IPS-11a (cell line): ENCODE measurements around the gene CD276.
"Not testable (repeated sequence)": the region's sequence is repeated elsewhere in the genome, so short reads cannot be mapped to it uniquely, and the experiment has no call there.

Experiments used
- H3K4me3 ChIP-seq: one replicate; pipeline ENCODE4 v1.5.1; 2013; ENCODE audit warnings: low read depth, low read length, control low read depth

The CD276 gene

DNA sequence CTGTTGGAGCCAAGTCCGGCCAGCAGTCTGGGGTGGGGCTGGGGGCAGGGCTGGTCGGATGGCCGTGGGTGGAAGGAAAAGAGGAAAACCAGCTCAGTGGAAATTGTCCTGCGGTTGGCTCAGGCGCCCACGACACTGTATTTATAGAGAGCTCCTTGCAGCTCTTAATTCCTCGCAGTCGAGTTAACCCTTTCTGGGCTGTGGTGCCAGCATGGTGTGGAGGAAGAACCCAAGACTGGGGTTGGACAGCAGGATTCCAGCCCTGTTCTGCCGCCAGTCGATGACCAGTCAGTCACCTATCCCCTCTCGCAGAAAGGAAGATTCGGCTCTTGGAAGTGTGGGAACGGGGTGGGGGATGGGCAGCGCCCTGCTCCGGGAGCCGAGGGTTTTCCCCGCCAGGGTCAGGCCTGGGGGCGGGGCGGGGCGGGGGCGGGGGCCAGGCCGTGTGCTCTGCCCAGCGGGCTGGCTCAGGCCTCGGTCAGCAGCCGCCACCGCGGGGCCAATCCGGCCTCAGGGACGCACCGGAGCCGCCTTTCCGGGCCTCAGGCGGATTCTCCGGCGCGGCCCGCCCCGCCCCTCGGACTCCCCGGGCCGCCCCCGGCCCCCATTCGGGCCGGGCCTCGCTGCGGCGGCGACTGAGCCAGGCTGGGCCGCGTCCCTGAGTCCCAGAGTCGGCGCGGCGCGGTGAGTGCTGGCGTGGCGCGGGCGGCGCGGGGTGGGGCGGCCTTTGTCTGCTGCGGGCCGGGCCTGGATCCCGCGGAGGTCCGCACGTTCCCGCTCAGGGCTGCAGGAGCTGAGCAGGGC is at the start of gene CD276:
Gene CD276, plus strand, starts transcription at position 607 of the 804 bp plus-strand sequence. CDS start 15,257 bp downstream, outside the sequence.
- H3K4me3 ChIP-seq, result peak within 1 kb of the TSS; percentile 71

GRCh38 chr15:73637527-73637926 is 46.7 kb upstream of the CD276 start:
- H3K4me3 ChIP-seq, result no peak overlapping the region

GRCh38 chr15:73639464-73639863 is 44.7 kb upstream of the CD276 start:
- H3K4me3 ChIP-seq, result not testable (repeated sequence)

- no peak overlapping the region for H3K4me3 ChIP-seq
Observed at GRCh38 chr15:73647259-73648013, 36.7 kb upstream of the CD276 start.

DNA sequence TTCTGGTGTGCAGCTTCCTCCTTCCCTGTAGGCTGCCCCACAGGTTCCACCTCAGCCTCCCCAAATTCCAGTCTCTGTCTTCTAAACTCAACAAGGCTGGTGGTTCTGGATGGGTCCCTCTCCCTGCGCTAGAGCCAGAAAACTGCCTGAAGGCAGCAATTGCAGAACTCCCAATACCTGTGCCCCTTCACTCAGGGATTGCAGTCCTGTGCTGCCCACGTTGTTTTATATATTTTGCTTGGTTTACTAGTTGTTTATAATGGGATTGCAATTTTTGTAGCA is 36.2 kb upstream of the CD276 start:
- H3K4me3 ChIP-seq, result no peak overlapping the region

DNA sequence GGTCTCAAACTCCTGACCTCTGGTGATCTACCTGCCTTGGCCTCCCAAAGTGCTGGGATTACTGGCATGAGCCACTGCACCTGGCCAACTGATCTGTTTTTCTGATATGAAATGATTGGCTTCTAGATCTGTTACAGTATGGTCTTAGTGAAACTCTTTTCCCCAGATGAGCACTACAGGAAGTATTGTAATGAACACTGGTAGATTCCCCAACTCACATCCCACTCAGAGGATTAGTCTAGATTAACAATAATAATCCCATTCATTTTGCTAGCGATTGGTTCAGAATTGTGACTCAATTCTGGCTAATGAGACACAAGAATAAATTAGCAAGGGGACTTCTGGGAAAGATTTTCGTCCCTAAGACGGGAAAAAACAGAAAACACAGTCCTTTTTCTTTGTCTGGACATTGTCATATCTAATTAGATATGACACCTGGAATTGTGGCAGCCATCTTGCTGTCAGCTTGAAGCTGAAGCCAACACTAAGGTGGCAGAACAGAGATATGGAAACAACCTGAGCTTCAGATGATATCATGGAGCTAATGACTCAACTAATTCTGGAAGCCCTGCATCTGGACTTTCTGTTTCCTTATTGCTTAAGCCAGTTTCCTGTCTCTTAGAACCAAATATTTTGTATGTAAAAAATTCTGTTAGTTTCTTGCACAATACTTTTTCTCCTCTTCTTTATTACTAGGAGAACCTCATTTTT is 33.6 kb upstream of the CD276 start:
- H3K4me3 ChIP-seq, result no peak overlapping the region

DNA sequence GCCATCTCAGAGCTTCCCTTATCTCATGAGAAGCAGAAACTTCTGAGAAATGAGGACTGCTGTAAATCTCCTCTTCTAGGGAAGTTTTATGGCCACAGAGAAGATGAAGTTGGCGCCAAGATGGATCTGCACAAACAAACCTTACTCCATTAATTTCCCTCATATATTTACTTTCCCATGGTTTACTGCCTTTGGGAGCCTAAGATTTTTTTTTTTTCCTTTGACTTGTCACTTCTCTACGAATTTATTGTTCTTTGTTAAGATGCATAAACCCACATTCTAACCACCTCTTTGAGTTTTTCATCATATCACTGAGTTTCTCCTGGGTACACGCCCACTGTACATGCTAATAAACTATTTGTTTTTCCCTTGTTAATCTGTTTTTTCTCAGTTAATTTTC is 29.5 kb upstream of the CD276 start:
- H3K4me3 ChIP-seq, result no peak overlapping the region

DNA sequence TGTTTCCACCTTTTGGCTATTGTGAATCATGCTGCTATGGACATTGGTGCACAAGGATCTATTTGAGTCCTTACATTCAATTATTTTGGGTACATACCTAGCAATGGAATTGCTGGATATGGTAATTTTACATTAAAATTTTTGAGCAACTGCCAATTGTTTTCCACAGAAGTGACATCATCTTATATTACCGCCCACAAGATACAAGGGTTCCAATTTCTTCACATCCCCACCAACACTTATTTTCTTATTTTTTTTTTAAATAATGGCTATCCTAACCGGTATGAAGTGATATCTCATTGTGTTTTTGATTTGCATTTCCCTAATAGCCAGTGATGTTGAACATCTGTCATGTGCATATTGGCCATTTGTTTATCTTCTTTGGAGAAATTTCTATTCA is 28.5 kb upstream of the CD276 start:
- H3K4me3 ChIP-seq, result no peak overlapping the region

DNA sequence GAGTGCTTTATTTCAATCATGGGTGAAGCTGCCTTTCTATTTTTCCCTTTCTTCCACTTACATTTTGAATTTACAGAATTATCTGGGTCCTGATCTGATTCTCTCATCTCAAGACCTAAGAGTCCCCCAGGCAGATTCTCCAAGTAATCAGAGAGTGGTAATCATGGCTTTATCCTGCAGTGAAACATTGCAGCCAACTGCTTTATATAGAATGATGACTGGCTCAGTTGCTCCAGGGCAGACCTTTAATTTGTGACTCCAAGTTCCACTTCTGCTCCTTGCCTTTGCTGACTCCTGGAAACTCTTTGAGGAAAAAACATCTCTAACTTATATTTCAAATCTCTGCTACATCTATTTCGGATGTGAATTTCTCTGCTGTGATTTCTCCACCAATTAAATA is 25.5 kb upstream of the CD276 start:
- H3K4me3 ChIP-seq, result no peak overlapping the region

DNA sequence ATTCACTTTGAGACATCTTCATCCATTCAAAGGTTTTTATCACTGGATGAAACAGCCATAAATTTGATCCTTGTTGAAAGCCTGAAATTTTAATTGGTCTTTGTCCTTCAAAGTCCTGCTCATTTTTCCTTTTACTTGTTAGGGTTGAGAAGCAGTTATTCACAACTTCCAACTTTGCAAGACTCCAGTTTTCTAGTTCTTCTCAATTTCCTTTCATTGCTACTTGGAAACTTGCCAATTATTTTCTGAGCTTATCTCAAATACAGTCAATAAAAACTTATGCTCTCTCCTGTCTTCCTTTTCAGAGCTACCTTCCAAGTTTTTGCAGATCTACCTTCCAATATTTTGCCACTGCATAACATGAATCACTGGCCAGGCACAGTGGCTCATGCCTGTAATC is 23.7 kb upstream of the CD276 start:
- H3K4me3 ChIP-seq, result no peak overlapping the region

DNA sequence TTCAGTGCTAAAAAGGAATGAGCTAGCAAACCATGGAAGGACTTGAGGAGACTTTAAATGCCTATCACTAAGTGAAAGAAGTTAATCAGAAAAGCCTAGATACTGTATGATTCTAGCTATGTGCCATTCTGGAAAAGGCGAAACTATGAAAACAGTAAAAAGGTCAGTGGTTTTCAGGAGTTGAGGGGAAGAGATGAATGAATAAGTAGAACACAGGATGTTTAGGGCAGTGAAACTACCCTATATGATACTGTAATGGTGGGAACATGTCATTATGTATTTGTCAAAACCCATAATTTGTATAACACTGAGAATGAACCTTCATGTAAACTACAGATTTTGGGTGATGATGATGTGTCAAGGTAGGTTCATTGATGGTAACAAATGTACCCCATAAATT is 9.6 kb upstream of the CD276 start:
- no peak overlapping the region for H3K4me3 ChIP-seq

DNA sequence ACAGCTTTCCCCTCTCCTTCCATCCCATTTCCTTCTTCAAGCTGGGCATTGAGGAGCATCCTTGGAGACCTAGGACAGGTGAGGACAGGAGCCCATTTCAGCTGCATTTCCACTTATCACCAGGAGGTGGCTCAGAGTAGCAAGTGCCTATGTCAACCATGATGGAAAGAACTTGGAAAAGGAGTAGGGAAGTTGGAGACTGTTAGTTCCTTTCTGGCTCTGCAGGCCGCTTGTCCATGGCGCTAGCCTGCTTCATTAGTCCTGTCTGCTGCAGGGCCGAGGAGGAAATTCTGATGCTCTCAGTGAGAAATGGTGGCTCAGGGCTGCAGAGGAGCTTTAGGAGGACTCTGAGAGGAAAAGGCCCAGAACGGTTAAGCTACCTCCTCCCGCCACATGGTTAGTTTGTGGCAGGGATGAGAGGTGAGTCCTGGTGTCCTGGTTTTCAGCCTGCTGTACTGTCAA is 7.0 kb upstream of the CD276 start:
- H3K4me3 ChIP-seq, result no peak overlapping the region

DNA sequence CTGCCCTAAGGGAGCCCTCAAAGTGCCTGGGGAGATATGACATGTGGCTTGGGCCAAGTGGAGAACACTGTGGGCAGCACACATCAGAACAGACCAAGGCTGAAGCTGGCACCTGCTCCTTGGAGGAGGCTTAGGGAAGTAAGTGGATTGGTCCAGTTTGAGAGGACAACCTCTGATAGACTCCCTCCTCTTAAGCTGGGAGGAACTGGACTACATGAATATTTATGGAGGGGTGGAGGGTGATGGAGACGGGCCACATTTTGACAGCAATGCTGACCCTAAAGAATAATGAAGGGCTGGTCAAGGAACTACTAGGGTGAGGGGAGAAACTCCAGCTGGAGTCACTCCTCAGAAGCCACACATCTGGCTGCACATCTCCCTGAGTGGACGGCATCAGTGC is 6.5 kb upstream of the CD276 start:
- H3K4me3 ChIP-seq, result no peak overlapping the region

DNA sequence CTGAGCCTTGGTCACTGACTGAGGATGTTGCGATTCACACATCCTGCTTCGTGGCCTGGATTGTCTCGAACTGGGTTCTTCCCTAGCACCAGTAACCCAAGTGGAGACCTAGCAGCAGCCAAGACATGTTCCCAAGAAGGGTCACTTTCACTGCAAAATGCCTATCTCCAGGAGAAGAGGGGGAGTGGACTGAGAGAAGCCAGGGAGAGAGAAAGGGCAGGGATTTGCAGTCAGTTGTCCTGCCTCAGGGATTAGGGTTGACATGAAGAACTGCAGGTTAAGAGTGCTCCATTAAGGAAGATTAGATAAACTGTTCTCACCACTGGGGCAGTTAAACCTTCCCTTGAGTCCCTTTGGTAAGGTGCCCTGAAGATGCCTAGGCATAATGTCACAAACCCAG is 5.7 kb upstream of the CD276 start:
- no peak overlapping the region for H3K4me3 ChIP-seq

- H3K4me3 ChIP-seq, result no peak overlapping the region
Observed at GRCh38 chr15:73679180-73679579, 5.0 kb upstream of the CD276 start.

GRCh38 chr15:73679964-73680363 is 4.2 kb upstream of the CD276 start:
- H3K4me3 ChIP-seq, result no peak overlapping the region

DNA sequence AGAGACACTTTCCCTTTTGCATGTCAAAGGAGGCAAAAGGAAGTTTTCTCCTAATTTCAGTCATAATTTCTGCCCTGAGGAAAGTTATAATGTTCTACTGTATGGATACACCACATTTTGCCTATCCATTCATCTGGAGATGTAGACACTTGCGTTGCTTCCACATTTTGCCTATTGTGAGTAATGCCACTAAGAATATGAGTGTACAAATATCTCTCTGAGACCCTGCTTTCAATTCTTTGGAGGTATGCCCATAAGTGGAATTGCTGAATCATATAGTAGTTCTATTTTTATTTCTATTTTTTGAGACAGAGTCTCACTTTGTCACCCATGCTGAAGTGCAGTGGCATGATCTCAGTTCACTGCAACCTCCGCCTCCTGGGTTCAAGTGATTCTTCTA is 3.6 kb upstream of the CD276 start:
- no peak overlapping the region for H3K4me3 ChIP-seq

DNA sequence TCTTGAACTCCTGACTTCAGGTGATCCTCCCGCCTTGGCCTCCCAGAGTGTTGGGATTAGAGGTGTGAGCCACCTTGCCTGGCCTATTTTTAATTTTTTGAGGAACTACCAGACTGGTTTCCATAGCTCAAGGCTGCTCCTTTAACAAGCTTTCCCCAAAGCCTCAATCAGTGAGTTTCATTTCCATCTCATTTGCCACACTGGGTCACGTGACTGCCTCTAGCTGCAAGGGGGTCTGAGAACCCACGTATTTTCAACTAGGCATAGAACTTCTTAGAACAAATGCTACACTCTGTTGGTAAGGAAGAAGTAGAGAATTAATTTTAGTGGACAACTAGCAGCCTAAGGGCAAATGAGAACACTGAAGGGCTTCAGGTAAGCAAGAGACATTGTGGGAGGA is 3.1 kb upstream of the CD276 start:
- H3K4me3 ChIP-seq, result no peak overlapping the region

DNA sequence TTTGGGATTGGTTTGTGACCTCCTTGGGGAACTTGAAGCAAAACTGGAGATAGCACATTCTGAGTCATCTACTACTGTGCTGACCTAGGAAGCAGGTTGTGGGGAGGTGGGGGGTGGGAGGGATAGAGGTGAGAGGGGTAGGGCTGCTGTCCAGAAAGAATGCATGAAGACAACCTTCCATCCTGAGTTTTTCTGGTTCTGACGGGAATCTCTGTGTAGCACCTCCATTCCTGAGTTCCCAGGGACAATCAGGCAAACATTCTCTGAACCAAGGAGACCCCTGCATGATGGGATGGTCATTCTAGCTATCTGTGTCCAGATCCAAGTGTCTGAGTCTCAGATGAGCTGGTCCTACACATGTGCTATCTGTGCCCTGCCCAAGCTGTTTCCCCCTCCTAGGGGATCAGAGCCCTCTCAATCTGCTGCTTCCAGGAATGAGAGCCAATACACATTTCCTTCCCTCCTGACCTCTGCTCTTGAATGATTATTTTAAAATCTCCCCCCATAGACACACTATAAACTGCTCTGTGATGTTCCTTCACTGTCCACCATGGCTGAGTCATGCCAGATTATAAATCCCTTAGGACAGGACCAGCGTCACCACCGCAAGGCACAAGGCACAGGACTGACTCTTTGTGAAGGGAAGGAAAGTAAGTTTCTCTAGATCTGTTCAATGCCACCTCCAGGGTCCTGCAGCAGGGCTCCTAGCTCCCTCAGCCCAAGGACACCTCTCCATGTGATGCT is 2.2 kb upstream of the CD276 start:
- H3K4me3 ChIP-seq, result no peak overlapping the region

- H3K4me3 ChIP-seq, result no peak overlapping the region
Observed at GRCh38 chr15:73682600-73683090, 1.5 kb upstream of the CD276 start.

DNA sequence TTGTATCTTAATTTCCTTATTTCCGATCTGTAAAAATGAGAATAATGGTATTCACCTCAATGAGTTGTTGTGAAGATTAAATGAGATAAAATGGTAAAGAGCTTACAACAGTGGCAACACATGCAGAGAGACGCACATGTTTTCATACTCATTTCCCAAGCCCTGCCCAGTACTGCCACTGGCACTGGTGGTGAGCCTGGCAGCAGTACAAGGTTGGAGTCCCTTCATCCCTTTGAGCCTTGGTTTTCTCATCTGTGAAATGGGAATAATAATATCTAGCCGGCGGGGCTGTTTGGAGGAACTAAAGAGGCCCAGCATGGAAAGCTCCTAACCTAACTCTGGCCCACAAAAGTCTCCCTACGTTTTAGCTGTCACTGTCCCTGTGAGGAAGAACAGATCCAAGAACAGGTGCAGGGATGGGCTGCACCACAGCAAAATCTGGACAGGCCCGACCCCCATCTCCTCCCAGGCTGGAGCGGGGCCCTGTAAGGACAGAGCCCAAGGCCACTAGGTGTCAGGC is 866 bp upstream of the CD276 start:
- H3K4me3 ChIP-seq, result peak overlapping the region; percentile 52
